Panc1 (cell line): Measurements from ENCODE around the gene KRT15. TPM values are rescaled to one million over a fixed set of nuclear protein-coding genes. Genes with fewer than 3 reads are reported as not detected.

ENCODE experiments used
- ATAC-seq: fragments of 200-7000 bp; cut with Tn5 transposase; 2 replicates; pipeline ENCODE4 v1.9.1; 2020; ENCODE audit warnings: mild to moderate bottlenecking, moderate library complexity
- BruUV-seq: library from RNA; stranded (reverse); fragments of 400-500 nt; replicated peaks from 2 replicates; lab custom pipeline; 2021; lab: Mats Ljungman, UMichigan
- CTCF ChIA-PET: fragments of 300-600 bp; sonication (Branson Sonifier 250); formaldehyde crosslinking; loops from one replicate; lab custom pipeline; 2022; ENCODE audit warnings: antibody characterized with exemption; lab: Charles Lee
- POLR2A ChIA-PET: fragments of 300-600 bp; sonication (Branson Sonifier 250); formaldehyde crosslinking; loops from one replicate; lab custom pipeline; 2022; ENCODE audit warnings: antibody characterized with exemption; lab: Charles Lee
- DNase-seq: peaks from one replicate; pipeline ENCODE4 v3.0.0-alpha.2; 2010; ENCODE audit warnings: low read depth, low spot score
- H3K27ac ChIP-seq: 2 replicates; pipeline ENCODE4 v1.5.1; 2011; ENCODE audit warnings: mild to moderate bottlenecking, low read length, inconsistent platforms
- H3K27me3 ChIP-seq: fragments of 200-500 bp; sonication (Bioruptor generic); 2 replicates; pipeline ENCODE4 v1.6.0; 2014; ENCODE audit warnings: low read length, inconsistent platforms; ENCODE audit not compliant: control insufficient read depth, insufficient read depth
- H3K36me3 ChIP-seq: fragments of 200-500 bp; sonication (Bioruptor generic); 2 replicates; pipeline ENCODE4 v1.5.1; 2014; ENCODE audit warnings: inconsistent platforms, mild to moderate bottlenecking, low read length, moderate library complexity; ENCODE audit not compliant: control insufficient read depth, insufficient read depth
- H3K4me1 ChIP-seq: 2 replicates; pipeline ENCODE4 v1.5.1; 2011; ENCODE audit warnings: inconsistent platforms, mild to moderate bottlenecking, low read length, moderate library complexity; ENCODE audit not compliant: control insufficient read depth, insufficient read depth
- H3K4me3 ChIP-seq, 2 experiments: 2 replicates each; pipeline ENCODE4 v1.5.1; 2011 to 2012; ENCODE audit warnings: low read depth in 2 of 2, low read length in 2 of 2, mild to moderate bottlenecking in 2 of 2, inconsistent platforms in 1 of 2, moderate library complexity in 1 of 2
- H3K9me3 ChIP-seq: fragments of 200-500 bp; sonication (Bioruptor generic); 2 replicates; pipeline ENCODE4 v1.5.1; 2014; ENCODE audit warnings: low read depth, mild to moderate bottlenecking, inconsistent platforms, low read length, moderate library complexity; ENCODE audit not compliant: control insufficient read depth, insufficient read depth
- POLR2AphosphoS5 ChIP-seq: IDR thresholded peaks from 2 replicates; pipeline ENCODE4 v1.6.1; 2012; ENCODE audit warnings: mild to moderate bottlenecking, low read depth, low read length, moderate library complexity
- SIN3A ChIP-seq: IDR thresholded peaks from 2 replicates; pipeline ENCODE4 v1.6.1; 2012; ENCODE audit warnings: low read depth, mild to moderate bottlenecking, low read length, moderate library complexity, borderline replicate concordance; ENCODE audit not compliant: insufficient read depth
- TCF7L2 ChIP-seq: IDR thresholded peaks from 2 replicates; pipeline ENCODE4 v1.6.1; 2011; ENCODE audit warnings: mild to moderate bottlenecking, low read depth, low read length, inconsistent platforms
- in situ Hi-C: cut with HindIII; loops from 2 replicates; pipeline ENCODE4 v1.10.0; 2016; ENCODE audit warnings: low sequenced_read_pairs, low pct_unique_long_range_greater_than_20kb
- intact Hi-C: fragments of 100-400 bp; cut with micrococcal nuclease; formaldehyde crosslinking; loops from one replicate; pipeline ENCODE4 v1.10.0; 2022; ENCODE audit not compliant: unreplicated experiment
- total RNA-seq: library from RNA; stranded (reverse); gene quantifications from one replicate; pipeline ENCODE4 v1.2.1, GENCODE V29; 2021; ENCODE audit not compliant: unreplicated experiment
- TF ChIP-seq, protein P1 (sequence below), 2 experiments: IDR thresholded peaks; 2 replicates each; pipeline ENCODE4 v1.6.1; 2011 to 2012; ENCODE audit warnings: low read depth in 2 of 2, control low read depth in 1 of 2, low read length in 1 of 2, mild to moderate bottlenecking in 1 of 2, moderate library complexity in 1 of 2; ENCODE audit not compliant: insufficient read depth in 1 of 2
- TF ChIP-seq, protein P2 (sequence below): fragments of 450-650 bp; IDR thresholded peaks from 2 replicates; pipeline ENCODE4 v1.5.1; 2017; ENCODE audit warnings: mild to moderate bottlenecking

KRT15 gene
- total RNA-seq, 1 experiment from 2014 or later, result 70.4 TPM

- Histone ChIP-seq H3K27ac (peak overlapping the region; percentile 96), H3K4me3 (peak overlapping the region in 1 of 2 experiments; percentile 9; a peak in 1 of 4 replicates), H3K36me3 (peaks cover 3% of the 10 kb centered on the region; the same call in 1 of the 2 replicates), H3K4me1 (peaks cover 86% of the 10 kb centered on the region), H3K27me3 (no peaks in the 10 kb centered on the region), H3K9me3 (no peaks in the 10 kb centered on the region)
- peak; percentile 20 for ATAC-seq
- DNase-seq, result no peak
- in situ Hi-C loops (no loop called here), intact Hi-C loops (loop anchor here (10.0 kb wide), 1 partner anchor 616 kb away; no protein-coding TSS in a partner anchor)
- ChIA-PET POLR2A (interaction anchor here (0.6 to 1.1 kb wide), 4 partner anchors 9 to 169 kb away, joined by 3 to 4 read pairs (median 3); no protein-coding TSS in a partner anchor), CTCF (interaction anchor here (0.6 to 6.0 kb wide), 5 partner anchors 28 to 719 kb away, joined by 3 to 46 read pairs (median 7); no protein-coding TSS in a partner anchor)
- TF ChIP-seq SIN3A (no peak), POLR2AphosphoS5 (peak; percentile 48)
- TF ChIP-seq, protein P1, sequence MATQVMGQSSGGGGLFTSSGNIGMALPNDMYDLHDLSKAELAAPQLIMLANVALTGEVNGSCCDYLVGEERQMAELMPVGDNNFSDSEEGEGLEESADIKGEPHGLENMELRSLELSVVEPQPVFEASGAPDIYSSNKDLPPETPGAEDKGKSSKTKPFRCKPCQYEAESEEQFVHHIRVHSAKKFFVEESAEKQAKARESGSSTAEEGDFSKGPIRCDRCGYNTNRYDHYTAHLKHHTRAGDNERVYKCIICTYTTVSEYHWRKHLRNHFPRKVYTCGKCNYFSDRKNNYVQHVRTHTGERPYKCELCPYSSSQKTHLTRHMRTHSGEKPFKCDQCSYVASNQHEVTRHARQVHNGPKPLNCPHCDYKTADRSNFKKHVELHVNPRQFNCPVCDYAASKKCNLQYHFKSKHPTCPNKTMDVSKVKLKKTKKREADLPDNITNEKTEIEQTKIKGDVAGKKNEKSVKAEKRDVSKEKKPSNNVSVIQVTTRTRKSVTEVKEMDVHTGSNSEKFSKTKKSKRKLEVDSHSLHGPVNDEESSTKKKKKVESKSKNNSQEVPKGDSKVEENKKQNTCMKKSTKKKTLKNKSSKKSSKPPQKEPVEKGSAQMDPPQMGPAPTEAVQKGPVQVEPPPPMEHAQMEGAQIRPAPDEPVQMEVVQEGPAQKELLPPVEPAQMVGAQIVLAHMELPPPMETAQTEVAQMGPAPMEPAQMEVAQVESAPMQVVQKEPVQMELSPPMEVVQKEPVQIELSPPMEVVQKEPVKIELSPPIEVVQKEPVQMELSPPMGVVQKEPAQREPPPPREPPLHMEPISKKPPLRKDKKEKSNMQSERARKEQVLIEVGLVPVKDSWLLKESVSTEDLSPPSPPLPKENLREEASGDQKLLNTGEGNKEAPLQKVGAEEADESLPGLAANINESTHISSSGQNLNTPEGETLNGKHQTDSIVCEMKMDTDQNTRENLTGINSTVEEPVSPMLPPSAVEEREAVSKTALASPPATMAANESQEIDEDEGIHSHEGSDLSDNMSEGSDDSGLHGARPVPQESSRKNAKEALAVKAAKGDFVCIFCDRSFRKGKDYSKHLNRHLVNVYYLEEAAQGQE (IDR thresholded peaks at IDR 0.05; ENCODE audit: insufficient read depth in 1 of 2, low read depth in 2 of 2, low read length in 1 of 2), result peak in 1 of 2 experiments; percentile 43; a peak in 1 of 4 replicates
- no TSS peak for BruUV-seq
These were observed 2.3 kb upstream of the KRT15 start for GRCh38 chr17:41520821-41521521.

DNA sequence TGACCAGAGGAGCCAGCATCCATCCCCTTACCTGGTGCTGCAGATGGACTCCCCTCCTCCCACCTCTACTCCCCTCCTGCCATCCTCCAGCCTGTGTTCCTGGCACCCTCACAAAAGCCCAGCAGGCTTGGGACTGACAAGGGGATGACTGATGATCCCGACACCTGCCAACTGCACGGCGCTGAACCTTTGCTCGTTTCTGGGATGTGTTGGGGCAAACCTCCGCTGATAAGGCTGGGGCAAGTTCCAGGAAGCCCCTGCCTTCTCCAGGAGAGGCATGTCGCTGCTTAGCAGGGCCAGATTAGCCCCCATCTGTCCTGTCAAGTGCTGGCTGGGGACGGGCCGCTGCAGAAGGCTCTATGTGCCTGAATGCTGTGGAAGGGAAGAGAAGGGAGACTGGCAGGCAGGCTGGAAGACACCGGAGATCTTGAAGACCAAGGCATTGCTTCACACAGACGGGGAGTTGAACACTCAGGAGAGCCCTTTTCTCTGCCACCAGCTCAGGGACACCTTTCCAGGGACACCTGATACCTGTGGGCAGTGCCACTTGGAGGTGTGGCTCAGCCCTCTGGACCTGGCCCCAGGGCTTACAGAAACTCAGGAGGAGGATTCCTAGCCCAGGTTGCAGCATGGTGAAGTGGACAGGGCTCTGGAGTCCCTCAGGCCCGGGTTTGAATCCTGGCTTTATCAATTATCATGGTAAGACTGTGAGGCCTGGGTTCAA, 973 bp upstream of the KRT15 start:
- no TSS peak for BruUV-seq
- TF ChIP-seq POLR2AphosphoS5 (peak; percentile 40; the same call in 1 of the 2 replicates), TCF7L2 (peak; percentile 22; the same call in 1 of the 2 replicates)
- TF ChIP-seq, protein P2, sequence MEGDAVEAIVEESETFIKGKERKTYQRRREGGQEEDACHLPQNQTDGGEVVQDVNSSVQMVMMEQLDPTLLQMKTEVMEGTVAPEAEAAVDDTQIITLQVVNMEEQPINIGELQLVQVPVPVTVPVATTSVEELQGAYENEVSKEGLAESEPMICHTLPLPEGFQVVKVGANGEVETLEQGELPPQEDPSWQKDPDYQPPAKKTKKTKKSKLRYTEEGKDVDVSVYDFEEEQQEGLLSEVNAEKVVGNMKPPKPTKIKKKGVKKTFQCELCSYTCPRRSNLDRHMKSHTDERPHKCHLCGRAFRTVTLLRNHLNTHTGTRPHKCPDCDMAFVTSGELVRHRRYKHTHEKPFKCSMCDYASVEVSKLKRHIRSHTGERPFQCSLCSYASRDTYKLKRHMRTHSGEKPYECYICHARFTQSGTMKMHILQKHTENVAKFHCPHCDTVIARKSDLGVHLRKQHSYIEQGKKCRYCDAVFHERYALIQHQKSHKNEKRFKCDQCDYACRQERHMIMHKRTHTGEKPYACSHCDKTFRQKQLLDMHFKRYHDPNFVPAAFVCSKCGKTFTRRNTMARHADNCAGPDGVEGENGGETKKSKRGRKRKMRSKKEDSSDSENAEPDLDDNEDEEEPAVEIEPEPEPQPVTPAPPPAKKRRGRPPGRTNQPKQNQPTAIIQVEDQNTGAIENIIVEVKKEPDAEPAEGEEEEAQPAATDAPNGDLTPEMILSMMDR, result no peak
- Histone ChIP-seq H3K27ac (peak overlapping the region; percentile 96), H3K9me3 (no peaks in the 10 kb centered on the region), H3K4me1 (peaks cover 74% of the 10 kb centered on the region), H3K4me3 (peak overlapping the region in 1 of 2 experiments; percentile 17; a peak in 1 of 4 replicates), H3K36me3 (peaks cover 3% of the 10 kb centered on the region; the same call in 1 of the 2 replicates), H3K27me3 (no peaks in the 10 kb centered on the region)
- no peak; the same call in 1 of the 2 replicates for ATAC-seq
- in situ Hi-C loops (no loop called here), intact Hi-C loops (loop anchor here (10.0 kb wide), 1 partner anchor 615 kb away; no protein-coding TSS in a partner anchor)
- ChIA-PET CTCF (interaction anchor here (0.7 to 6.0 kb wide), 5 partner anchors 29 to 146 kb away, joined by 3 to 46 read pairs (median 7); no protein-coding TSS in a partner anchor), POLR2A (no interaction called here)
- DNase-seq, result no peak
